ES-I3 (cell line): ENCODE results near the gene ASAP2.

Source experiments
- H3K36me3 ChIP-seq: 2 replicates; pipeline ENCODE4 v1.6.1; 2013; ENCODE audit warnings: mild to moderate bottlenecking, low read length, control low read depth, moderate library complexity; ENCODE audit not compliant: insufficient read depth
- H3K4me1 ChIP-seq: 2 replicates; pipeline ENCODE4 v1.6.1; 2013; ENCODE audit warnings: mild to moderate bottlenecking, control low read depth, low read length; ENCODE audit not compliant: insufficient read depth
- H3K9ac ChIP-seq: 2 replicates; pipeline ENCODE4 v1.6.1; 2013; ENCODE audit warnings: low read depth, mild to moderate bottlenecking, low read length, moderate library complexity
- H3K9me3 ChIP-seq: 2 replicates; pipeline ENCODE4 v1.6.1; 2013; ENCODE audit warnings: mild to moderate bottlenecking, low read length, moderate library complexity; ENCODE audit not compliant: control insufficient read depth, insufficient read depth

Gene ASAP2

DNA sequence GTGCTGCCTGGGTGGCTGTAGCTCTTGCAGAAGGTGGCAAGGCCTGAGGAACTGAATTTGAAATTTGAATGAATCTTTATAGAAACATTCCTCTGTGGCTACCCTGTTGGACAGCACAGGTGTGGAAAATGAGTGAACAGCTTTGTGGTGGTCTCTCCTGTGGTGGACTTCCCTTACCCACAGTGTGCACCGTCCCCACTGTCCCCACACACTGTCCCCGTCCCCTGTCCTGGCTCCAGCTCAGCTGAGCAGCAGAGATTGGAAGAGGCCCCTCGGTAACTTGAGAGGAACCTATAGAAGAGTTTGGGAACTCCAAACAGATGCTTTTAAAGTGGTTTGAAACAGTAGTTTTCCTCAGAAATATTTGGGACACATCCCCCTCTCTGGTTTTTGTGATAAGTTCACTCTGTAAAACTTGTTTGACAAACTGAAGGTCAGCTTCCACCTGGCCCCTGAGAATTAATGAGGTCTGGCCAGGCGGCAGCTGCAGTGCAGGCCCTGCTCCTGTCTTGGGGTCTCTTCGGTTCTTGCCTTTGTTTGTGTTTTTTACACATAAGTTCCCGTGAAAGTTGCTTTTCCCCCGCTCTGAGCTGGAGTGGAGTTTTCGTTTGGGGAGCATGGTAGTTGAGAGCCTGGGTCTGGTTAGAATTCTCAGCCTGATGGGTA, 63.2 kb downstream of the ASAP2 start:
- H3K9me3 ChIP-seq: no peaks in the 10 kb centered on the region
- H3K4me1 ChIP-seq: peaks cover 2% of the 10 kb centered on the region; the same call in 1 of the 2 replicates
- no peak overlapping the region for H3K9ac ChIP-seq
- no peaks in the 10 kb centered on the region for H3K36me3 ChIP-seq

- H3K9ac ChIP-seq: no peak overlapping the region
- H3K36me3 ChIP-seq: no peaks in the 10 kb centered on the region
- peaks cover 9% of the 10 kb centered on the region for H3K4me1 ChIP-seq
- no peaks in the 10 kb centered on the region for H3K9me3 ChIP-seq
These were observed 64.5 kb downstream of the ASAP2 start for GRCh38 chr2:9271091-9271490.

DNA sequence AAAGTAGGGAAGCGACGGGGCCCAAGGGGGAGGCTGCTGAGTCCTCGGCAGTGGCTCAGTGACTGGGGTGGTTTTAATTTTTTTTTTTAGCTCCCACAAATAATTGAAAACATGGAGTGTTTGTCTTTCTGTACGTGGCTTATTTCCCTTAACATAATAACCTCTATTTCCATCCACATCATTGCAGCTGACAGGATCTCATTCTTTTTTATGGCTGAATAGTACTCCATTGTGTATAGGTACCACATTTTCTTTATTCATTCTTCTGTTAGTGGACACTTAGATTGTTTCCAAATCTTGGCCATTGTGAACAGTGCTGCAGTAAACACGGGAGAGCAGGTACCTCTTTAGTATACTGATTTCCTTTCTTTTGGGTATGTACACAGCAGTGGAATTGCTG, 65.1 kb downstream of the ASAP2 start:
- H3K4me1 ChIP-seq: peaks cover 9% of the 10 kb centered on the region
- no peaks in the 10 kb centered on the region for H3K36me3 ChIP-seq
- no peak overlapping the region for H3K9ac ChIP-seq
- no peaks in the 10 kb centered on the region for H3K9me3 ChIP-seq

GRCh38 chr2:9273486-9274130, 67.0 kb downstream of the ASAP2 start:
- H3K36me3 ChIP-seq: no peaks in the 10 kb centered on the region
- H3K4me1 ChIP-seq: peaks cover 9% of the 10 kb centered on the region
- H3K9ac ChIP-seq: no peak overlapping the region
- H3K9me3 ChIP-seq: no peaks in the 10 kb centered on the region

DNA sequence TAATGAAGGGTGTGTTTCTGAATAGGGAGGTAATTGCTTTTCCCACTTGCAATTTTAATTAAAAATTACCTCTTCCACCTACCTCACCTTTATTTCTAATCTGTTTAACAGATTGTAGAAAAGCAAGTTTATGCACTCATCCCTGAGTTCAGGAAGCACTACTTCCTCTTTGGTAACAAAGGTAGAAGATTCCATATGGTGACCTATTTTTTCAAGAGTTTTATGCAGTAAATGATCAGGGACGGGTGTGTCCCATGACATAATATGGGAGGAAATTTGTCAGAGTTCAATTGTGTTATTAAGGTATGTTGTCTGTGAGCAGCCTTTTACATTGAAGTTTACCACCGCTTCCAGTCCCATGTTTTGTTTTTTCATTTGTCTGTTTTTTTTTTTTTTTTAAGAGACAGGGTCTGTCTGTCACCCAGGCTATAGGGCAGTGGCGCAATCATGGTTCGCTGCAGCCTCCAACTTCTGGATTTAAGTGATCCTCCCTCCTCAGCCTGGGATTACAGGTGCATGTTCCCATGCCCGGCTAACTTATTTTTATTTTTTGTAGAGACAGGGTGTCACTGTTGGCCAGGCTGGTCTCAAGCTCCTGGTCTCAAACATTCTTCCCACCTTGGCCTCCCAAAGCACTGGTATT, 68.2 kb downstream of the ASAP2 start:
- H3K4me1 ChIP-seq: peaks cover 9% of the 10 kb centered on the region
- H3K9ac ChIP-seq: no peak overlapping the region
- H3K36me3 ChIP-seq: no peaks in the 10 kb centered on the region
- no peaks in the 10 kb centered on the region for H3K9me3 ChIP-seq

DNA sequence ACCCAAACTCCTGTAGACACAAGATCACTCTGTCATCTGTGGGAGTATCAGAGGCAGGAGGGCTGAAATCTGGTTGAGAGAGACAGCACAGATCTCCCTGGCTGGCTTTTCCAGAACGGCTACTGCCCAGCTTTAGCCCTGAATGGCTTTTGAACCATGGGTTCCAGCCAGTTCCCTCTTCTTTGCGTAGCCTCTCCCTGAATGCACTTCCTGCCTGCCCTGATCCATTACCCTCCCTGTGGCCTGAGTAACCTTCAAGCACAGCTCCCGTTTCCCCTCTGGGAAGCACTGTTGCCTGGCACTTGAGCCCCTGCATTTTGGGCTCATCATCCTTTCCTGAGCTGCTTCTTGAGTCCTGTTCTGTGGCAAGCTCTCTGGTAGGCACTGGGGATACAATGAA, 68.8 kb downstream of the ASAP2 start:
- no peaks in the 10 kb centered on the region for H3K36me3 ChIP-seq
- H3K9ac ChIP-seq: no peak overlapping the region
- H3K9me3 ChIP-seq: no peaks in the 10 kb centered on the region
- peaks cover 9% of the 10 kb centered on the region for H3K4me1 ChIP-seq

GRCh38 chr2:9276074-9276473, 69.5 kb downstream of the ASAP2 start:
- H3K9me3 ChIP-seq: no peaks in the 10 kb centered on the region
- peaks cover 9% of the 10 kb centered on the region for H3K4me1 ChIP-seq
- no peak overlapping the region for H3K9ac ChIP-seq
- no peaks in the 10 kb centered on the region for H3K36me3 ChIP-seq

GRCh38 chr2:9276901-9277451, 70.4 kb downstream of the ASAP2 start:
- Histone ChIP-seq H3K9me3 (no peaks in the 10 kb centered on the region), H3K36me3 (no peaks in the 10 kb centered on the region), H3K9ac (no peak overlapping the region), H3K4me1 (peaks cover 9% of the 10 kb centered on the region)

- peaks cover 9% of the 10 kb centered on the region for H3K4me1 ChIP-seq
These were observed 71.8 kb downstream of the ASAP2 start for GRCh38 chr2:9278439-9278838.

GRCh38 chr2:9279426-9279825, 72.8 kb downstream of the ASAP2 start:
- H3K9me3 ChIP-seq: no peaks in the 10 kb centered on the region
- H3K9ac ChIP-seq: no peak overlapping the region
- no peaks in the 10 kb centered on the region for H3K36me3 ChIP-seq
- H3K4me1 ChIP-seq: peaks cover 9% of the 10 kb centered on the region

More at GRCh38 chr2:9278439-9278838, 71.8 kb downstream of the ASAP2 start:
- no peaks in the 10 kb centered on the region for H3K9me3 ChIP-seq
- no peaks in the 10 kb centered on the region for H3K36me3 ChIP-seq
- H3K9ac ChIP-seq: no peak overlapping the region

DNA sequence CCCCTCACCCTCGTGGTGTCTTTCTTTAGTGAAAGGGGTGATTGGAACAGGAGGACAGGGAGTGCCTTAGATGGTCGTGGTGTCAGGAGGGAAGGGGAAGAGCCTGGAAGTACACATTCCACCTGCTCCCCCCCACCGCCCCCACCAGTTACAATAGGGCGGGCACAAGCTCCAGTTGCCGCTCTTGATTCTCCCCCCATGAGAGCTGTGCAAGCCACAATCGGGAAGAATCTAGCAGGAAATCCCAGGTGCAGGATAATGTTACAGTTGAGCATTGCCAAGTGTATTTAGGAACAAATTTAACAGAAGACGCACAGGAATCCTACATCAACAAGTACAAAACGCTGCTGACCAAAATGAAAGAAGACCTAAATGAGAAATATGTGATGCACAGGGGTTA, 73.6 kb downstream of the ASAP2 start:
- H3K4me1 ChIP-seq: peaks cover 3% of the 10 kb centered on the region
- no peaks in the 10 kb centered on the region for H3K36me3 ChIP-seq
- H3K9me3 ChIP-seq: no peaks in the 10 kb centered on the region

GRCh38 chr2:9281145-9281544, 74.5 kb downstream of the ASAP2 start:
- Histone ChIP-seq H3K9ac (no peak overlapping the region), H3K9me3 (no peaks in the 10 kb centered on the region), H3K36me3 (no peaks in the 10 kb centered on the region), H3K4me1 (no peaks in the 10 kb centered on the region)

More for the DNA sequence above, 73.6 kb downstream of the ASAP2 start:
- H3K9ac ChIP-seq: no peak overlapping the region

DNA sequence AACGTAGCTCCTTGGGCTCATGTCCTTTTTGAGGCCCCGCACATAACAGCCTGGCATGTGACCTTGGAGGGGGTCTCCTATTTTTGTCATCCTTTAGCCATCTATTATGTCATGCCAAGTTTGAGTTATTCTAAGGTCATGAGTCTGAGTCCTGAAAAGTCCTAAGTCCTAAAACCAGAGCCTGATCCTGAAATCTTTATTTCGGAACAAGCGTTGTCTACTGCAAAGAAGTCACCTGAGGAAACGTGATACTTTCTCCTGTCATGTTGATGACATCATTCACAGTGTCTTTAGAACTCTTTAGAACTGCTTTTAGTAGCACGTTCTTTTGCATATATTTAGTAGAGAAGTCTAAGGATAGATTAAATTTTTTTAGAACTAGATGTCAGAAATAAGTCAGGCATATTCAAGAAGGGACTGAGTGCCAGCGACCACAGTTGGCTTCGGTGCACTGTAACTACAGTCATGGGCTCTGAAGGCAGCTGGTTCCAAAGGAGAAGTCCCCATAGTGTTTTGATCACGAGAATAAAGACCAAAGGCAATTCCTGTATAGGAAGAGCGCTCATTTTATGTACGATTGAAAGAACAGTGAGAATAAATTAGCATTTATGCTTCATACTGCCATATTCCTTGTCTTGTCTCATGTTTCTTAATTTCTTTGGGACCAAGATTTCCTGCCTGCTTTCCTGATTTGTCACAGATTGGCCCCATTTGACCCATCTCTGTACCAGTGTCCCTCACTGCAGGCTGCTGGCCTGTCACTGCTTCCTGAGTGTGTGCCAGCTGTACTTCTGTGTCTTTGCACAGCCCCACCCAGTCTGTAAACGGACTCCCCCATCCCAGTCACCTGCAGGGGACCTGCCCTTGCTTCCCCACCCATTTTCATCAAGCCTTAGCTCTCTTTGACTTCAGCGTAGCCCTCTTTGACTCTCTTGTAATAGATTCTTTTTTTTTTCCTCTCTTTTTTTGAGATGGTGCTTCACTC, 75.8 kb downstream of the ASAP2 start:
- no peaks in the 10 kb centered on the region; the same call in 1 of the 2 replicates for H3K4me1 ChIP-seq

More for the DNA sequence above, 75.8 kb downstream of the ASAP2 start:
- Histone ChIP-seq H3K9ac (no peak overlapping the region), H3K9me3 (no peaks in the 10 kb centered on the region), H3K36me3 (no peaks in the 10 kb centered on the region)
